Measurements from ENCODE around the gene MVK. TPM values are rescaled to one million over a fixed set of nuclear protein-coding genes. Genes with fewer than 3 reads are reported as not detected.
A peak's percentile ranks its signal among the peaks of the same experiment; 100 is the strongest.
"Not testable (repeated sequence)": the region's sequence is repeated elsewhere in the genome, so short reads cannot be mapped to it uniquely, and the experiment has no call there.

MVK gene
- total RNA-seq, 1 donor from 2014 or later: 24.4 TPM

DNA sequence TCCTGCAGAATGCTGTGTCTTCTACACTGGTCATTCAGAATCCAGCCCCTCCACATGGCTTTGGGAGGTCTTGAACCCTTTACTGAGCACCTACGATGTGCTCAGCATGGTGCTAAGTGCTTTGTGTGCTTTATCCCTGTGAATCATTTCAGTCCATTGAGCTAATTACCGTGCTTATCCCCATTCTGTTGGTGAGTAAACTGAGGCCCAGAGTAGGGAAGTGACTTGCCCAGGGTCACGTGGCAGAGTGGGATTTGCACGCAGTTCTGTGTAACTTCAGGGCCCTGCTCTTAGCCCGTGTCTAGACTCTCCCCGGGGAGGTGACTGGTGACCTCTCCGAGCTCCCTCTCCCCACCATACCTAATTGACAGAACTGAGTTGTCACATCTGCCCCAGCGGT is 27.4 kb downstream of the MVK start:
- DNase-seq (ENCODE audit: low spot score): no peak
- intact Hi-C loops (cut with DNase I): no loop called here

GRCh38 chr12:109601557-109601956 is 28.0 kb downstream of the MVK start:
- intact Hi-C loops (cut with DNase I): no loop called here
- ATAC-seq (no peak), DNase-seq (ENCODE audit: low spot score) (no peak)

More for the DNA sequence above, 27.4 kb downstream of the MVK start:
- no peak for ATAC-seq

DNA sequence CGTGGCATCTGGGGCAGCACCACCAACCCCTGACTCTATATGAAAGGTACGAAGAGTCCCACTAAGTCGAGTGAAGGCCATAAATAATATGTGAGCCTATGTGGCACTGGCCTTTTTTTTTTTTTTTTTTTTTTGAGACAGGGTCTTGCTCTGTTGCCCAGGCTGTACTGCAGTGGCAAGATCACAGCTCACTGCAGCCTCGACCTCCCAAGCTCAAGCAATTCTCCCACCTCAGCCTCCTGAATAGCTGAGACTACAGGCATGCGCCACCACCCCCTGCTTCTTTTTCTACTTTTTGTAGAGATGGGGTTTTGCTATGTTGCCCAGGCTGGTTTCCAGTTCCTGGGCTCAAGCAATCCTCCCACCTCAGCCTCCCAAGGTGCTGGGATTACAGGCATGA is 28.5 kb downstream of the MVK start:
- ATAC-seq; DNase-seq (ENCODE audit: low spot score); intact Hi-C loops (cut with DNase I): not testable (repeated sequence)

DNA sequence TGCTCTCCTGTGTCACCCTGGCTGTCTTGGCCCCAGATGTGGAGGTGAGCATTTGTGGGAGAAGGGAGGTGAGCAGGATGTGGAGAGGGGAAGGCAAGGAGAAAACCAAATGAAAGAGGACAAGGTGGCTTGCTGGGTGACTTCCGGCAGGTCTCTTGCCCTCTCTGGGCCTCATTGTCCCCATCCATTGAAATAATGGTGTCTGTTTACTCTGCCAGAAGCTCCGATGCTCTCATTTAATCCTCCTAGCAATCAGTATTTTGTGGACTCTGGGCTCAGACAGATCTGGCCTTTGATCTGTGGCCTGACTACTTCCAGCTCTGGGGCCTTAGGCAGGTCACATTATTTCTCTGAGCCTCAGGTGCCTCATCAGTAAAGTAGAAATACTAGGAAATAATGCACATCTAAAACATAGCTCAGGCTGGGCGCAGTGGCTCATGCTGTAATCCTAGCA is 30.6 kb downstream of the MVK start:
- intact Hi-C loops (cut with DNase I): no loop called here
- ATAC-seq (no peak), DNase-seq (ENCODE audit: low spot score) (no peak)

DNA sequence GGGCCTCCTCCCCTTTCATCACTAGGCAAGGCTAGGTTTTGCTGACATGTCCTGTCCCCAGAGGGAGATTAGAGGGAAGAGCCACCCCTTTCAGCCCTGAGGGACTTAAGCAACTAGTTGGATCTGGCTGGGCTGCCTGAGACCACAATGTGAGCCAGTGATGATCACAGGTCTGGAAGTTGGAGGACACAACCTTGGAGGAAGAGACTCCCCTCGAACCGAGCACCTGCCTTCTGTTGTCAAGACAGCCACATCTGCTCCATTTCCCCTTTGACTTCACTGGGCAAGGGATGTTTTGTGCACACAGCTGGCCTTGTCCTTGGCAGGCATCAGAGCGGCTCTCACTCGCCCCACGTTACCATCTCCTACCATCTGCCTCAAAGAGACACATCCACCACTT is 31.4 kb downstream of the MVK start:
- intact Hi-C loops (cut with DNase I): no loop called here
- DNase-seq (ENCODE audit: low spot score) (no peak), ATAC-seq (no peak)

GRCh38 chr12:109605599-109606228 is 32.1 kb downstream of the MVK start:
- DNase-seq (ENCODE audit: low spot score) (no peak), ATAC-seq (no peak)
- intact Hi-C loops (cut with DNase I): no loop called here

DNA sequence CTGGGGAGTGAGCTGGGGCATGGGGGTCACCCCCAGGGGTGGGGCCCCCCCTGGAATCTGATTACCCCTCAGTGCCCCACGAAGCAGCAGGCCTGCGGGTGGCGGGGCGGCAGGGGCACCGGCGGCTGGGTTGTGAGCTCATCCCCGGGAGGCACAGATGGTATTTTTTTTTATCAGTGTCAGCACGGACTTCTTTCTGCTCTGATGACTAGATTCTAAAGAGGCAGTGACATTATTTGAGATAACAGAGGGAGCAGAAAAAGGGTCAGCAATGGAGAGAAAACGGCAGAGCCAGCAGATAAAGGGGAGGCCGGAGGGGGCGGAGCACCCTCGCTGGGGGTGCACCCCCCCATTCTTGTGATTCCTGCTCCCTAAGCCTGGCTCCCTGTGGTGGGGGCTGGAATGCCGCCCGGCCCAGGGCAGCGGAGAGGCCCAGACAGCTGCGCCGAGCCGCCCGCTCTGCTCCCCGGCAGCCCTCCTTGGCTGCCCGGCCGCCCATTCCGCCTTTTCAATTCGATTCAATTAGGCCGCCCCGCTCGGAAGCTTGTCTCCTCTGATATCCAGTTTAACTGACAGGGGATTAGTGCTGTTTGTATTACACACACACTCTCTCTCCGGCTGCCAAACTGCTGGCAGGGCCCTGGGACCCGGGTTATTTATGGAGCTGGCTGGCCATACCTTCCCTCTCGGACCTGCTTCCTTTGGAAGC is 32.9 kb downstream of the MVK start:
- intact Hi-C loops (cut with DNase I): no loop called here
- no peak for DNase-seq (ENCODE audit: low spot score)
- peak; percentile 30 for ATAC-seq

DNA sequence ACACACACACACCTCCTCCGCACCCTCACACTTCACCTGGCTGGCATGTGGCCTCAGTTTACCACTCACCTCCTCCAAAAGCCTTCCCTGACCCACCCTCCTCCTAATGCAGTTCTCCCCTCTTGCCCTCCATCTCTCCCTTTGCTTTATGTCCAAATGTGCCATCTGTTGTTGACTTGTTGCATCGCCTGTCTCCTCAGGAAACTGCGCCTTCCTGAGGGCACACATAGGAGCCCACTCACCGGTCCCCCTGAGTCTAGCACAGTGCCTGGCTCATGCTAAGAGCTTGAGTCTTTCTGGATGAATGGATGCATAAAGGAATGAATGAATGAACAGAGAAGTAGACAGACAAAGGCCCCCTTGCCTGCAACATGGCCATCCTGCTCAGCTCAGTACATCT is 34.0 kb downstream of the MVK start:
- DNase-seq (ENCODE audit: low spot score): no peak

DNA sequence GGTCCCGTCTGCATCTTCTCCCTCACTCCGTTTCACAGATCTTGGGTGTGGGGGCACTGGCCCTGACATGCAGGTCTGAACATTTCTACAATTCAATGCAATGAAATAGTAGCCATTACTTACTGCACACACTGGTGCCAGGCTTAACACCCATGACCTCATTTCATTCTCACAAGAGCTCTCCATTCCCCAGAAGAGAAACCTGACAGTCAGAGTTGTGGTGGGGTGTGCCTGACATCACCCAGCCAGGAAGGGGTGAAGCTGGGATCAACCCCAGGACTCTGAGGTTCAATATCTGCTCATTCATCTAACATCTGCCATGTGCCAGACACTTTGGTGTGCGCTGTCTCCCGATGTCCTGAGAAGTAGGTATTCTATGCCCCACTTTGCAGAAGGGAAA is 34.7 kb downstream of the MVK start:
- no peak for ATAC-seq
- DNase-seq (ENCODE audit: low spot score): no peak
- intact Hi-C loops (cut with DNase I): no loop called here

More for the DNA sequence above, 34.0 kb downstream of the MVK start:
- intact Hi-C loops (cut with DNase I): no loop called here
- ATAC-seq: no peak

- DNase-seq (ENCODE audit: low spot score) (no peak), ATAC-seq (no peak)
- intact Hi-C loops (cut with DNase I): no loop called here
Observed at GRCh38 chr12:109608793-109609192, 35.2 kb downstream of the MVK start.

DNA sequence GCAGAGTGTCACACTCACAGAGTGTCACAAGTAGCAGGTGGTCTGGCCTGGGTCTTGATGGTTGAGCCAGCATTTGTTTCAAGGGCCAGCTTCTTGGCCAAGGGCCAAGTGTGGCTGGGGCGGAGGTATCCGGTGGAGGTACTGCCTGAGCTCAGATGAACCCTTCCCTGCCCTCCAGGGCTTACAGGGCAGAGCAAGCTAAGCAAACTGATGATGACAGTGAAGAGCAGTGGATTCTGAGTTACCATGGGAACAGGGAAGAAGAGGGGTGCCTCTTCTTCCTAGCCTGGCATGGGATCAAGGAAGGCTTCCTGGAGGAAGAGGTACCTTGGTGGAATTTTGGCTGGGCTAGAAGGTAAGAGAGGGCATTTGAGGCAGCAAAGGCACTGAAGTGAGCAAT is 35.7 kb downstream of the MVK start:
- DNase-seq (ENCODE audit: low spot score) (no peak), ATAC-seq (no peak)
- intact Hi-C loops (cut with DNase I): no loop called here

GRCh38 chr12:109610523-109610922 is 36.9 kb downstream of the MVK start:
- DNase-seq (ENCODE audit: low spot score) (no peak), ATAC-seq (no peak)
- intact Hi-C loops (cut with DNase I): no loop called here

GRCh38 chr12:109611223-109611622 is 37.6 kb downstream of the MVK start:
- DNase-seq (ENCODE audit: low spot score): no peak
- intact Hi-C loops (cut with DNase I): no loop called here

DNA sequence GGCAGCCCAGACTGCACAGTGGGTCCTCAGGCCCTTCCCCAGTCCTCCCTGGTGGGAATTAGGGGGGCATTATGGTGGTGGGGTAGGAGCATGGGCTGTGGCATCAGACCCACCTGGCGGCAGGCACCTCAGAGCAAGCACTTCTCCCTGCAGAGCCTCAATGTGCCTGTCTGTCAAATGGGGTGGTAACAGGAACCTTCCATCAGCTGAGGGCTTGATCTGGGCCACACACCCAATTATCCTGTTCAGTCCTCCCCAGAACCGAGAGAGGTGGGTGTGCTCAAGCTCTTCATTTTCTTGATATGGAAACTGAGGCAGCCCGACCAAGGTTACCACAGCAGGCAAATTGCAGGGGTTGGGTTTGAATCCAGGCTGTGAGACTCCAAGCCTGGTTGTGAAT is 38.4 kb downstream of the MVK start:
- no peak for ATAC-seq
- DNase-seq (ENCODE audit: low spot score): no peak
- intact Hi-C loops (cut with DNase I): no loop called here

More at GRCh38 chr12:109611223-109611622, 37.6 kb downstream of the MVK start:
- no peak for ATAC-seq

DNA sequence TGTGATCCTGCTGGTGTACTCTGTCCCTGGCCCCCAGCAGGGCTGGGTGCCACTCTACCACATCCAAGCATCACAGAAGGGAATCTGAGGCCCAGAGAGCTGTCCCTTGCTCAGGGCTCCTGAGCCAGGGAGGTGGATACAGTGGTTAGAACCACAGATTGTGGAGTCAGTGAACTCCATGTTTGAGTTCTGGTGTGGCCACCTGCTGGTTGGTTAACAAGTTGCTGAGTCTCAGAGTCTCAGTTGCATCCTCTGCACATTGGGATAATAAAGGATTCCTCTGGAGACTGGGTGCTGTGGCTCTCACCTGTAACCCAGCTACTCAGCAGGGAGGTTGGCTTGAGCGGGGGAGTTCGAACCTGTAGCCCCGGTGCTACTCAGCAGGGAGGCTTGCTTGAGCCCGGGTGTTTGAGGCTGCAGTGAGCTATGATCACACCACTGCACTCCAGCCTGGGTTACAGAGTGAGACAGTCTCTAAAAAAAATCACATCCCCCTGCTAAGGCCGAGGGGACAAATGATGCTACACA is 39.4 kb downstream of the MVK start:
- intact Hi-C loops (cut with DNase I): no loop called here
- DNase-seq (ENCODE audit: low spot score) (no peak), ATAC-seq (no peak)

DNA sequence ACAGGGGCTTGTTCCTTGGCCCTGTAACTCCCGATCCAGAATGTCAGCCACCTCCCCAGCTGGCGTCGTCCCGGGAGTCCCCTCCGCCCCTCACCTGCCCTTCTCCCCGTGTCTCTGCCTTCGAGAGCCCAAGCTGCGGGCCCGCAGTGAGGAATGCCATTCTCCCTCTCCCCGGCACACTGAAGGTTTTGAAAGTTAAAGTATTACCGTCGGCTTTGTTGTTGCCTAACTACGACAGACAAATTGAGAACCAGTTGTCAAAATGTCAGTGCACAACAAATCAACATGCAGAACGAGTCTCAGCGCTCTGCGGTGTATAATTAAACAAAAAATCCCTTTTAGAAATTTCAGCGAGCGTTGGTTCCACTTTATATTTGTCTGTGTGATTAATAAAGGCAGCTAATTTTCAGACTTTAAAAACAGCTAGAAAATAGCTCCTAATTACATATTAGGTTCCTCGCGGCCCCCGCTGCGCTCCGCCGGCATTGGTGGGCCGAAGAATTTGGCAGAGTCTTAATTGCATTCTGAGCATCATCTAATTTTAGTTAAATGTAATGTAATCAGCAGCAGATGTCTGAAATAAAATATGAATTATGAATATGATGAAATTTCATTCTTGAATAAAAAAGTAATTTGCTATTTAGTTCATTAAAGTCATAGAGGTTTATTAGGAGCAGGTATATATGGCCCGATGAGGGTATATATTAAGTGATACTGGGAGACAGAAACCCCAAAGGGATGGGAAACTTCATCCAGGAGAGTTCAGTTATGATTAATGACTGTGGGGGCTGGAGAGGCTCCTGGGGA is 40.3 kb downstream of the MVK start:
- intact Hi-C loops (cut with DNase I): no loop called here
- ATAC-seq (no peak), DNase-seq (ENCODE audit: low spot score) (no peak)

- intact Hi-C loops (cut with DNase I): no loop called here
- ATAC-seq (no peak), DNase-seq (ENCODE audit: low spot score) (no peak)
Observed at GRCh38 chr12:109615556-109616229, 42.1 kb downstream of the MVK start.

DNA sequence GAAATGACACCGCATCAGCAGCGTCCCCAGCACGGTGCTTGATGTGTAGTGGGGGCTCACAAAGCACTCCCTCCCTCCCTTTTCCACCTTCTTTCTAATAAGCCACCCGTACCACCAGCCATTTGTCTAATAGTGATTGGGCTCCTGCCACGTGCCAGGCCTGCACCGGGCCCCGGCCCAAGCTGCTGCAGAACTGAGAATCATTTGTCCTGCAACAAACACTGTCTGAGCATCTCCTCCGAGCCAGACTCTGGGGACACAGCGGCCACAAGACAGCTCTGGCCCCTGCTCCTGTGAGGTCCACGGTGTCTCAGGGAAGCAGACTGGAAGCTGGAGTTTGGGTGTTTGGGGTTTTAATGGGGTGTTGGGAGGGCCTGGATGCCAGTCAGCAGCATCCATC is 43.9 kb downstream of the MVK start:
- DNase-seq (ENCODE audit: low spot score): no peak
- no peak for ATAC-seq
- intact Hi-C loops (cut with DNase I): no loop called here

- intact Hi-C loops (cut with DNase I): no loop called here
- DNase-seq (ENCODE audit: low spot score) (no peak), ATAC-seq (no peak)
Observed at GRCh38 chr12:109618082-109618481, 44.5 kb downstream of the MVK start.

Data from sciatic nerve (tissue), 2 donors.